SK-N-SH treated with all-trans-retinoic acid at 6 μM for 48 hours (cell line): ENCODE data around the gene CTRB2.

ENCODE experiments used
- ISL1 ChIP-seq: fragments of 250-450 bp; sonication (Bioruptor Pico); IDR thresholded peaks from 2 replicates; pipeline ENCODE4 v2.1.2; 2022; ENCODE audit warnings: mild to moderate bottlenecking, moderate library complexity
- TOX ChIP-seq: fragments of 250-450 bp; sonication (Bioruptor Pico); IDR thresholded peaks from 2 replicates; pipeline ENCODE4 v1.8.0; 2021; ENCODE audit warnings: mild to moderate bottlenecking, moderate library complexity, borderline replicate concordance

- no peak for TF ChIP-seq ISL1 (CRISPR knock-in tag)
- no peak for TF ChIP-seq TOX (CRISPR knock-in tag)
Observed at GRCh38 chr16:75252049-75252864, 45.3 kb upstream of the CTRB2 start.
